ENCODE results near the gene RSPH3. TPM values are rescaled to one million over a fixed set of nuclear protein-coding genes. Genes with fewer than 3 reads are reported as not detected.

RSPH3 gene
- polyA plus RNA-seq, 1 donor (not counting 4 experiments of a cell fraction or from before 2014, with no cell fraction given): 4.4 TPM

GRCh38 chr6:158933079-158933595, 66.9 kb downstream of the RSPH3 start:
- TF ChIP-seq CTCF (optimal IDR thresholded peaks at IDR 0.05 in 1 of 3, IDR thresholded peaks at IDR 0.05 in 1 of 3, conservative IDR thresholded peaks at IDR 0.05 in 1 of 3; ENCODE audit: extremely low read depth in 1 of 3, insufficient read depth in 2 of 3, low read length in 3 of 3) (no peak), EZH2 (IDR thresholded peaks at IDR 0.05; ENCODE audit: low read length) (no peak)
- Histone ChIP-seq H4K20me1 (ENCODE audit: control insufficient read depth, extremely low read depth, insufficient read depth, low read length) (no peaks in the 10 kb centered on the region), H3K36me3 (ENCODE audit: control insufficient read depth in 2 of 2, extremely low read depth in 1 of 2, insufficient read depth in 2 of 2, low read length in 2 of 2) (no peaks in the 10 kb centered on the region), H3K4me1 (ENCODE audit: control insufficient read depth, extremely low read depth, insufficient read depth, low read length) (no peaks in the 10 kb centered on the region), H3K79me2 (ENCODE audit: control insufficient read depth, insufficient read depth, low read length) (no peaks in the 10 kb centered on the region), H3K9ac (ENCODE audit: control insufficient read depth, extremely low read depth, insufficient read depth, low read length) (no peak overlapping the region), H3K9me3 (ENCODE audit: control insufficient read depth, low read depth, low read length) (no peaks in the 10 kb centered on the region), H3K9me1 (ENCODE audit: control insufficient read depth, extremely low read depth, insufficient read depth, low read length) (no peaks in the 10 kb centered on the region), H3K27me3 (ENCODE audit: control insufficient read depth, extremely low read depth, insufficient read depth, low read length) (no peaks in the 10 kb centered on the region), H3K4me3 (ENCODE audit: control insufficient read depth in 2 of 3, extremely low read depth in 1 of 3, insufficient read depth in 2 of 3, low read depth in 1 of 3, low read length in 3 of 3) (no peak overlapping the region), H3K4me2 (ENCODE audit: control insufficient read depth, extremely low read depth, insufficient read depth, low read depth, low read length) (no peak overlapping the region), H2AFZ (ENCODE audit: control insufficient read depth, low read length) (no peak overlapping the region), H3K27ac (ENCODE audit: control insufficient read depth, insufficient read depth, low read length) (no peak overlapping the region)
- dilution Hi-C loops (cut with MboI; ENCODE audit: extremely low pct_ligation_motif_present, low sequenced_read_pairs): no loop called here
- DNase-seq (ENCODE audit: low read depth, low spot score) (no peak), FAIRE-seq (peak; percentile 26)

- DNase-seq (ENCODE audit: low read depth, low spot score): no peak
- no peak overlapping the region for H3K27ac ChIP-seq (ENCODE audit: control insufficient read depth, insufficient read depth, low read length)
- dilution Hi-C loops (cut with MboI; ENCODE audit: extremely low pct_ligation_motif_present, low sequenced_read_pairs): no loop called here
These were observed 71.9 kb downstream of the RSPH3 start for GRCh38 chr6:158928068-158928467.

More at GRCh38 chr6:158928068-158928467, 71.9 kb downstream of the RSPH3 start:
- Histone ChIP-seq H2AFZ (ENCODE audit: control insufficient read depth, low read length) (no peak overlapping the region), H3K9me3 (ENCODE audit: control insufficient read depth, low read depth, low read length) (no peaks in the 10 kb centered on the region), H4K20me1 (ENCODE audit: control insufficient read depth, extremely low read depth, insufficient read depth, low read length) (no peaks in the 10 kb centered on the region), H3K9ac (ENCODE audit: control insufficient read depth, extremely low read depth, insufficient read depth, low read length) (no peak overlapping the region), H3K36me3 (ENCODE audit: control insufficient read depth in 2 of 2, extremely low read depth in 1 of 2, insufficient read depth in 2 of 2, low read length in 2 of 2) (no peaks in the 10 kb centered on the region), H3K4me3 (ENCODE audit: control insufficient read depth in 2 of 3, extremely low read depth in 1 of 3, insufficient read depth in 2 of 3, low read depth in 1 of 3, low read length in 3 of 3) (no peak overlapping the region), H3K27me3 (ENCODE audit: control insufficient read depth, extremely low read depth, insufficient read depth, low read length) (no peaks in the 10 kb centered on the region), H3K9me1 (ENCODE audit: control insufficient read depth, extremely low read depth, insufficient read depth, low read length) (no peaks in the 10 kb centered on the region), H3K4me2 (ENCODE audit: control insufficient read depth, extremely low read depth, insufficient read depth, low read depth, low read length) (no peak overlapping the region), H3K4me1 (ENCODE audit: control insufficient read depth, extremely low read depth, insufficient read depth, low read length) (peaks cover 3% of the 10 kb centered on the region), H3K79me2 (ENCODE audit: control insufficient read depth, insufficient read depth, low read length) (no peaks in the 10 kb centered on the region)
- FAIRE-seq: no peak
- TF ChIP-seq EZH2 (IDR thresholded peaks at IDR 0.05; ENCODE audit: low read length) (no peak), CTCF (optimal IDR thresholded peaks at IDR 0.05 in 1 of 3, IDR thresholded peaks at IDR 0.05 in 1 of 3, conservative IDR thresholded peaks at IDR 0.05 in 1 of 3; ENCODE audit: extremely low read depth in 1 of 3, insufficient read depth in 2 of 3, low read length in 3 of 3) (no peak)

All from keratinocyte (primary cell).